Endometrial microvascular endothelial cells (primary cell): Measurements from ENCODE around the gene IDH3G. TPM values are rescaled to one million over a fixed set of nuclear protein-coding genes. Genes with fewer than 3 reads are reported as not detected.
"Not testable (repeated sequence)": the region's sequence is repeated elsewhere in the genome, so short reads cannot be mapped to it uniquely, and the experiment has no call there.

Experiments used
- in situ Hi-C: cut with HindIII; loops from 2 replicates; pipeline ENCODE4 v1.10.0; 2017; ENCODE audit warnings: low sequenced_read_pairs, low pct_unique_long_range_greater_than_20kb; ENCODE audit errors: inconsistent ontology term
- total RNA-seq: library from RNA; depleted of rRNA; stranded (reverse); fragments of >200 nt; gene quantifications from one replicate; pipeline ENCODE4 v1.2.3, GENCODE V29; 2015; ENCODE audit errors: inconsistent ontology term

IDH3G gene
- total RNA-seq, 1 donor from 2014 or later = 77.5 TPM

DNA sequence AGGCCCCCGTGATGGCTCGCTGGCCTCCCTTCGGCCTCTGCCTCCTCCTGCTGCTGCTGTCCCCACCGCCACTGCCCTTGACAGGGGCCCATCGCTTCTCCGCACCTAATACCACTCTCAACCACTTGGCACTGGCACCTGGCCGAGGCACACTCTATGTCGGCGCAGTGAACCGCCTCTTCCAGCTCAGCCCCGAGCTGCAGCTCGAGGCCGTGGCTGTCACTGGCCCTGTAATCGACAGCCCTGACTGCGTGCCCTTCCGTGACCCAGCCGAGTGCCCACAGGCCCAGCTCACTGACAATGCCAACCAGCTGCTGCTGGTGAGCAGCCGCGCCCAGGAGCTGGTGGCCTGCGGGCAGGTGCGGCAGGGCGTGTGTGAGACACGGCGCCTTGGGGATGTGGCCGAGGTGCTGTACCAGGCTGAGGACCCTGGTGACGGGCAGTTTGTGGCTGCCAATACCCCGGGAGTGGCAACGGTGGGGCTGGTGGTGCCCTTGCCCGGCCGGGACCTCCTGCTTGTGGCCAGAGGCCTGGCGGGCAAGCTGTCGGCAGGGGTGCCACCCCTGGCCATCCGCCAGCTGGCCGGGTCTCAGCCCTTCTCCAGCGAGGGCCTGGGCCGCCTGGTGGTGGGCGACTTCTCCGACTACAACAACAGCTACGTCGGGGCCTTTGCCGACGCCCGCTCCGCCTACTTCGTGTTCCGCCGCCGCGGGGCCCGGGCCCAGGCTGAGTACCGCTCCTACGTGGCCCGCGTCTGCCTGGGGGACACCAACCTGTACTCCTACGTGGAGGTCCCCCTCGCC is 27.1 kb downstream of the IDH3G start:
- in situ Hi-C loops = no loop called here

DNA sequence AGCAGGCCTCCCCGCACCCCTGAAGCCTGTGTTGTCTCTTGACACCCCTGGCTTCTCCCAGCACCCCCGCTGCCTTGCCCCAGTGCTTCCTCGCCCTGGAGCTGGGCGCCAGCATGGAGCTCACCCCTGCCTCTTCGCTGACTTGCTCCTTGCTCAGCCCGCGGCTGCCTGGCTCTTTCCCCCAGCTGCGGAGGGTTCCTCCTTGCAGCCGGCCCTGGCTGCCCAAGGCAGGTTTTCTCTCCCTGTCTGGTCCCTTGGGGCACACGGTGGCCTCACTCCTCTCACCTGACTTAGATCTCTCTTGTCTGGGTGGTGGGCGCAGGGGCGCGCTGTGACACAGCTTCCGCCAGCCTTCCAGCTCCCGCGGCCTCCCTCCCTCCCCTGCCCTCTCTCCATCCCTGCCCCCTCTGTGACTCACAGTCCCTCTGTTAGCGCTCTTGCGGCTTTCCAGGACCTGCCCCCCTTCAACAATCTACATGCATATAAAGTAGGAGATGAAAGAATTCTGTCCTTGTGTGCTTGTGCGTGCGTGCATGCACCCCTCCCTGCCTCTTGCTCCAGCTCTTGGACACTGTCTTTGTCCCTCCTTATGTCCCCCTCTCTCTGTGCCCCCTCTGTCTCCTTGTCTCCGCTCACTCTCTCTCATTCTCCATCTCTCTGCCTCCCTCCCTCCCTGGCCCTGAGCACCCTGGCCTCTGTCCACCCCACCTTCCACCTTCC is 27.9 kb downstream of the IDH3G start:
- in situ Hi-C loops = no loop called here

DNA sequence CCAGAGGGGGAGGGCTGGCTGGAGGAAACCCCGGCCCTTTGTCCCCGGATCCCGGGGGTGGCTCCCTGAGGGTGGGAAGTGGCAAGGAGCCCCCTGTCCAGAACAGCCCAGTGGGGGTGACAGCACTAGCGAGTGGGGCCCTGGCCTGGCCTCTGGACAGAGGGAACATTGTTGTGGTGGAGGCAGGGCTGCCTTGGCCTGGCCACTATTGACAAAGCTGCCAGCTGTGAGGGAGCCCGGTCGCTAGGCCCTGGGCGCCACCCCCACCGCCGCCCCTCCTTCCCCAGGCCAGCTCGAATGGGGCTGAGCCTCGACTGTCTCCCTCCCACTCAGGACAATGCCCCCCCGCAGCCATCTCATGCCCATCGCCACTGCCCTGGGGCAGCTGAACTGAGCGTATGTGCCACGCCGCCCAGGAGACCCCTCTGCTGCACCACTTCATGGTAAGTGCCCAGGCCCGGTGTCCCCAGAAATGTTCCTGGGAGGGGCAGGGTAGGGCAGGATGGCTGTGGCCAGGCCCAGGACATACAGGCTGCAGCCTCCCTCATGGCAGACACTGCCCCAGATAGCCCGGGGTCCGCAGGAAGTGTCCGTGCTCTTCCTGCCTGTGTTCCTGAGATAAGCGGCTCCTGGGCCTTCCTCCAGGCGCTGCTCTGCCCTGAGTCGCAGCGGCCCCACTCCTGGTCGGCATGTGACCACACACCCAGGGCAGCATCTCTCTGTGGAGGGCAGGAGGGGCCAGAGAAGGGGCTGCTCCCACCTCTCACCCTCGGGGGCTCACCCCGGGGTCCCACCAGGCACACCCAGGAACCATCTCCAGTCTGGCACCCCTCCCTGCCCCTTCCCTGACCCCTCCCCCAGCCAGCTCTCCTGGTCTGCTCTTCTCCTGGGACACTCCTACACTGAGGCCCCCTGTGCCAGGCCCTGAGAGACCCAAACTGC is 28.8 kb downstream of the IDH3G start:
- in situ Hi-C loops = no loop called here

DNA sequence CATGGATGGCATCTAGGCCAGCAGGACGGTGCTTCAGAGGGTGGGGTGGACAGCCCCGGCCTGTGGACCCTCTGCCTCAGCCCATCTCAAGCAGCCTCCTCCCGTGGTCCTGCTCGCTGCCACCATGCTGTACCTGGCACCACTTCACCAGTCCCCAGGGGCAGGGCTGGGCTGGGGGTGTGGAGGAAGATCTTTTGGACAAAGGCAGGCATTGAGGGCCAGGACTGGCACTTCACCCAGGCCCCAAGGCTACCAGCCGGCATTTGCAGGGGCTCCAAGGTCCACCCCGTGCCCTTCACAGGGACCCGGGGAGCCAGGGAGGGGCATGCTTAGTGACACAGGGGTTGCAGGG is 29.4 kb downstream of the IDH3G start:
- in situ Hi-C loops = no loop called here

DNA sequence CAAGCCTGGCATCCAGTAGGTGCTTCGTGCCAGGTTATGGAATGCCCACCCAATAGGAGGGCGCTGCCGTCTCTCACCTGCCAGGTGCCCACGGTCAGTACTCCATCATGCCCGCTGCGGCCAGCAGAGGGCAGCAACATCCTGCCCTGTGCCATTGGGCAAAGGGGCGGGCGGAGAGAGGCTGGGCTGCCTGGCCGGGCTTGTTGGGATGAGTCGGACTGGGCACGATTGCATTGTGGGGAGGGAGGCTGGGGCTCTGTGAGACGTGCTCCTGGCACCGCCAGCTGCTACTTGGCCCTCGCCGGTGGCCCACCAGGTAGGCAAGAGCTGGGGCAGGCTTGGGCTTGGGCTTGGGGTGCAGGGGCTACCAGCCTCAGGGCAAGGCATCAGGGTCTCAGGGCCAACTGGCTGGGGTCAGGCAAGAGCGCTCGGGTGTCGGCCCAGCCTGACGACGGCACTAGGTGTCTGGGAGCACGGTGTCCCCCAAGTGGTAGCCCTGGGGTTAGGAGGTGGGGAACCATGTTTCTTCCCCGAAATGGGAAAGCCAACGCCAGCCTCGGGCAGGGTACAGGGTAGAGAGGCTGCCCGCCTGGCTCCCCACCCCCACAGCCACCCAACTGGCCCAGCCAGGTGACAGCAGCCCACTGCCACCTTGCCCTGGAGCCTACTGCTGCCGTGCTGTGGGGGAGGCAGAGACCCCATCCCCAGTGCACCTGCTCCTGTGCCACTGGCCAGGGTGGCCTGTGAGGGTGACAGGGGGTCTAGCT is 30.0 kb downstream of the IDH3G start, which contains the start of gene PLXNB3:
Gene PLXNB3, plus strand, starts transcription at position 261 of the 767 bp plus-strand sequence. CDS start 1,287 bp downstream, outside the sequence.
- in situ Hi-C loops = no loop called here

DNA sequence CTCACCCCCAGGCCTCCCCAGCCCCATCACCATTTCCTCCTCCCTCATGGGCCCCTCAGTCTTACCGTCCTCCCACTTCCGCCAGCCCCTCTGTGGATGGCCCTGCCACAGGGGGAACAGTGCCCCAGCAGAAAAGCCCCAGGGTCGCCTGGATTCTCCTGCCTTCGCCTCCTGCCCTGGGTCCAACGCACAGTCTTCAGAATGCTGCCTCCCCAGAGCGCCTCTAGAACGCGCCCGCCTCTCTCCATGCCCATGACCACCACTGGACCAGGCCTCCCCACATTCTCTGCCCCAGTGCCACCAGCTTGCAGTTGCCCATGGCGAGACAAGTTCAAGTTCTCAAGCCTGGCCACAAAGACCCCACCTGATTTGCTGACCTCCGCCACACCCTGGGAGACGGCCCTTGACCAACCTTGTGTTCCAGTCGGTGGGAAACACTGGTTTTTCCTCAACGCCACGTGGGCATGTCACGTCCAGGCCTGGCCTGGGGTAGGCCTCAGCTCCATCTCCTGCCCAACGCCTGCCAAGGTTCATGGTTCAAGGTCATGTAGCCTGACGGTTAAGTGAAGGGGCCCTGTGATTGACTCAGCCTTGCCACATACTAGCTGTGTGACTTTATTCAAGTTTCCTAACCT is 30.8 kb downstream of the IDH3G start:
- in situ Hi-C loops = no loop called here

DNA sequence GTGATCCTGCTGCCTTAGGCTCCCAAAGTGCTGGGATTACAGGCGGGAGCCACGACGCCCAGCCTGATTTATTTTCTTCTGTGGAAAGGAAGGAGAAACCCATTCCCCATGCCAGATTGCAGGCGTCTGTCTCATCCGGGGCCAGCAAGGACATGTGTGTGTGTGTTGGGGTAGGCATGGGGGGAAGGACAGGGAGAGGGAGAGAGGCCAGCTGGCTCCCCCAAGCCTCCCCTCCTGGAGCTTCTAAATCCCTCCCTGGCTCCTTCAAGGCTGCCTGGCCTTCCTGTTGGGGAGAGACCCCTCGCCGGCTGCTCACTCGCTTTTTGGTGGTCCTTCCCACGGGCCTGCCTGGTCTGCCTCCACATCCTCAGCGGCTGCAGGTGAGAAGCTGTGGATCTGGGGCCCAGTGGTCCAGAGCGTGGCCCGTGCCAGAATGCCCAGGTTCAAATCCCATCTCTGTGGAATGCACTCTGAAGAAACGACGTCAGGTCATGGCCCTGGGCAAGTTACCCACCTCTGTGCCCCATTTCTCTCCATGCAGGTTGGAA is 31.5 kb downstream of the IDH3G start:
- in situ Hi-C loops = no loop called here

DNA sequence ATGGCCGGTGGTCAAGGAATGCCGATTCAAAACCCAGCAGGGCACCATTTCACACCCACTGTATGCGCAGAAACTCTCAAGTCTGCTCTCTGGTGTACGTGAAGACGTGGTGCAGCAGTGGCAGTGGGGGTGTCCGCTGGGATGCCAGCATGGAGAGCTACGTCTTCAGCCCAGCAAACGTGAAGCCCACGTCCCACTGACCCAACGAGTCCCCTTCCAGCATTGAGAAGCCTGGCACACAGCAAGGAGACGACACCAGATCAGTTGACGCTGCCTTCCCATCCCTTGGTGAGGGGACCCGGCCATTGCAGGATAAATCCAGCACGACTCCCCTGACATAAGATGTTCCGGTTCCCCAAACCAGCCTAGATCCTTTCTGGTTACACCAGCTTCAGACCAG is 32.3 kb downstream of the IDH3G start:
- in situ Hi-C loops = no loop called here

DNA sequence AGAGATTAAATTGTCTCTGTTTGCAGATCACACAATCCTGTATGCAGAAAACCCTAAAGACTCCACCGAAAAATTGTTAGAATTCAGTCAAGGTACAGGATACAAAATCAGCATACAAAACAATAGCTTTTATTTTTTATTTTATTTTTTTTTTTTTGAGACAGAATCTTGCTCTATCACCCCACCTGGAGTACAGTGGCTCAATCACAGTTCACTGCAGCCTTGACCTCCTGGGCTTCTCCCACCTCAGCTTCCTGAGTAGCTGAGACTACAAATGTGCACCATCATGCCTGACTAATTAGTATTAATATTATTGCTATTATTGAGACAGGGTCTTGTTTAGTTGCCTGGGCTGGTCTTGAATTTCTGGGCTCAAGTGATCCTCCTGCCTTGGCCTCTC is 39.0 kb downstream of the IDH3G start:
- in situ Hi-C loops = no loop called here

DNA sequence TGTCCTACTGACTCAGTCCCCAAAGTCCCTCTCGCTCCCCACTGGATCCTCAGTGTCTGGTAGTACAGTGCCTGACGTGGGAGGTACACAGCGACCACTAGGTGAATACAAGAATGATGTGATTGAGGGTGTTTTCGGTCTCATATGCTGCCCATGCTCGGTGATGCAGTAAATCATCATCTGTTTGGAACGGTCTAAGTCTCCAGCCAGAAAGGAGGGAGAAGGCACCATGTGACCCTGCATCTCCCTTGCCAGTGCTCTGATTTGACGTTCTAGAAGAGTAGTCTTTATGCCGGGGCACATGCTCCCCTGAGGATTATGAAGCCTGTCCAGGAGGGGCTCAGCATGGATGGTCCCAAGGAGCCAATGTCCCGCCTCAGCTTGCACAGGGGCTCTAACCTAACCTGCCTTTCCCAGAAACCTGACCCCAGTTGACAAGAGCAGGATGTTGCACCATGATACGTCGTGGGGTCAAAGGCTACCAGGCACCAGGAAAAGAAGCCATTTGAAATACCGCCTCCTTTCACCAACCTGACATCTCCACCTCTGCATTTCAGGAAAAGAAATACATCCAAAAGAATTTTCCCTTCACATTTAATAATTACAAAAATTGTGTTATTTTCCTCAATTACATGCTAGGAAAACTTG is 43.9 kb downstream of the IDH3G start:
- in situ Hi-C loops = no loop called here

DNA sequence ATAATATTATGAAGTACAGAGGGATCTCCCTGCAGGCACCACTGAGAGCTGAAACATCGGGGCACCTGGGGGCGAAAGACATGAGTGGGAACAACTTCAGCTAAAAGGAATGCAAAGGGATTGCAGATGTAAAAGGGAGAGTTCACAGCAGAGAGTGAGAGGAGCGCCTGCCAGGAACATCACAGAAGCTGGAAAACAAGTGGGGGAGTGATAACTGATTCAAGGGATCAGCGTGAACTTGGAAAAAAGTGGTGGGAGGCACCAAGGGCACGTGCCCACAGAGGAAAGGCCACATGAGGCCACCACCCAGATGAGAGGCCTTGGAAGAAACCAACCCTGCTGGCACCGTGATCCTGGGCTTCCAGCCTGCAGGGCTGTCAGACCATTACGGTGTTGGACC is 45.2 kb downstream of the IDH3G start:
- in situ Hi-C loops = not testable (repeated sequence)

DNA sequence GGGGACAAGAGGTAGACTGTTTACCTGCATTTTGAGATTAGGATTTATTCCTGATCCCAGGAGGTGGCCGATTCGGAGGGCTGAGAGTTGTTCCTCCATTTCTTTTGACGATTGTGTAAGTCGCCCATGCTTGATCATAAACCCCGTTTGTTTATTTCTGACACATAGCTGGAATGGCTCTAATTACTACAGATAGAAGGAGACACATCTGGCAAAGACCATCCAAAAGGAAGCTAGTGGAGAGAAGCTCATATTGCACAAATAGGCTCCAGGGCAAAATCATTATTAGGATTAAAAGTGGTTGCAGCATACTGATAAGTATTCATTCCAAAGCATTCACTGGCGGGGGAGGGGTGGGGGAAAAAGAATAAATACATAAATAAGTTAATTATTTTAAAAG is 47.2 kb downstream of the IDH3G start:
- in situ Hi-C loops = not testable (repeated sequence)

DNA sequence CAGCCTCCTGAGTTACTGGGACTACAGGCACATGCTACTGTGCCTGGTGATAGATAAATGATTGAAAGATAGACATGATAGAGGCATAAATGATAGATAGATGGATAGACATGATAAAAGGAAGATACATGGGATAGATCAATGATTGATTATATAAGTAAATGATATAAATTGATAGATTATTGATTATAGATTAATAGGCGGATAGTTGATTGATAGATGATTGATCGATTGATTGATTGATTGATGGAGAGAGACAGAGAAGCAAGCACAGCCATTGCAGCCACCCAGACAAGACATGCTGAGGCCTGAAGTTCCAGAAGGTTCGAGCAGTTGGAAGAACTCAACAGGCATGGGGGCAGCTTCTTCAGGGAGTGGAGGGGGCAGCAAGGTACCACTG is 47.8 kb downstream of the IDH3G start:
- in situ Hi-C loops = no loop called here

DNA sequence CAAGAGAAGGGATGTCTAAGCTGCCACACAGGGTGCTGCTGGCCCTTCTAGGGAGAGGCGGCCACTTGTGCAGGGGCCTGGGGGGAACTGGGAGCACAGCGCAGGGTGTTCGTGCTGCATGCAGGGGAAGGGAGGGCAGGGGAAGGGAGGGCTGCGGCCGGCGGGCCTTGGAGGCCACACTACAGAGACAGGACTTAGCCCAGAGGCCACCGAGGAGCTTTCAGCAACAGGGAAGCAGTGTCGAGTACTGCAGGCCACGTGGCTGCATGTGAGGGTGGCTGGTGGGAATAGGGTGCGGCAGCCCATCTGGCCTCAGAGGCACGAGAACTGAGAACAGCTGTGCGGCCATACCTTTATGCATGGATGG is 49.1 kb downstream of the IDH3G start:
- in situ Hi-C loops = not testable (repeated sequence)

DNA sequence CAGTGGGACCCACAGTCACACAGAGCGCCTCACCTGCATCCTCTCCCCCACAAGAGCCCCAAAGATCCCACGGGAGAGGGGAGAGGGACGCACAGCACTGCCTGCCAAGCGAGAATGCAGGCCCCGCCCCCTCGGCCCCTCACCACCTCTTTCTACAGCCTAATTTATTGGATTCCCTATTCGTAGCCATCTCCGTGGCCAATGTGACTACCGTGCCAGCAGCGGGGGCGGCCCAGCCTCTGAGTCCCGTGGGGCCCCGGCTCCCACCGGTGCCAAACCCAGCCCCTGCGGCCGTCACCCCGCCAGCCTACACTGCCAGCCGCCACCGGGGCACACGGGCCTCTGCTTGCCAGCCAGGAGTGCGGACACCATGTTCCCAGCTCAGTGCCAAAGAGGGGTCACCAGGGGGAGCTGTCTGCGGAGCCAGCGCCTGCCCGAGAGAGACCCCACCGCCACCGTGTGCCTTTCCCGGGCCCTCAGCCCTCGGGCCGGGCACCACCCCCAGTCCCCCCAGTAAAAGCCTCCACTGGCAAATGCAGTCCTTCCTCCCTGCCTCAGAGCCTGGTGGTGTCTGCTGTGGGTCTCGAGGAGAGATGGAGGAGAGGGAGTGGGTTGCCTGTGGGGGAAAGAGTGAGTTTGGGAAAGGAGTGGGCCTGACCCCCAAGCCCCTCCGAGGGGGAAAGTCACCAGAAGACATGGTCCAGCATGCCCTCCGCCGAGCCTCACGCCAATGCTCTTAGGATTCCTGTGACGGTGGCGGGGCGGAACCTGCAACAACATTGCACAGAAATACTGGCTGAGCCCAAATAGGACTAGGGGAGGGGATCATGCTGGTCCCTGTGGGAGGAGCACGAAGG is 49.7 kb downstream of the IDH3G start:
- in situ Hi-C loops = no loop called here

DNA sequence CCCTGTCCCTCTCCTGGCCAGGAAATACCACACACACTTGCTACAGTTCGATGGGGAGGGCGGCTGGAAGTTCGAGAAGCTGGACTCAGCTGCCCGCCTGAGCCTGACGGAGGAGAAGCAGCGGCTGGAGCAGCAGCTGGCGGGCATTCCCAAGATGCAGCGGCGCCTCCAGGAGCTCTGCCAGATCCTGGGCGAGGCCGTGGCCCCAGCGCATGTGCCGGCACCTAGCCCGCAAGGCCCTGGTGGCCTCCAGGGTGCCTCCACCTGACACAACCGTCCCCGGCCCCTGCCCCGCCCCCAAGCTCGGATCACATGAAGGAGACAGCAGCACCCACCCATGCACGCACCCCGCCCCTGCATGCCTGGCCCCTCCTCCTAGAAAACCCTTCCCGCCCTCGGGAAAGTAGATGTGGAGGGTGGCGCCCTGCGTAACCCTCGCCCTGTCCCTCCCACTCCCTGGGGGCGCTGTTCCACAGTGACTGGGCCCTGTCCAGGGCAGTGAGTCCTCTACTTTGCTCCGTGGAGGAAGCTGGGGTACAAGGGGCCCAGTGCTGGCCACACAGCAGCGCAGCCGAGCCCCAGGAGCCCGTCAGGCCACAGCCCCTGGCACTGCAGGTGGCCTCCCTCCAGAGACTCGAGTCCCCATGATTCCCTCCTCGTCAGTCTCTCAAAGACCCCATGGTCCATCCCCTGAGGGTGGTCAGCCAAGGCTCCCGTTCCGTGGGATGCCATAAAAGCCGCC is 50.5 kb downstream of the IDH3G start:
- in situ Hi-C loops = not testable (repeated sequence)
